ENCODE results near the gene YPEL5.

YPEL5 gene

GRCh38 chr2:30205456-30205855 is 58.6 kb downstream of the YPEL5 start:
- no peak for DNase-seq (ENCODE audit: low read depth)

DNA sequence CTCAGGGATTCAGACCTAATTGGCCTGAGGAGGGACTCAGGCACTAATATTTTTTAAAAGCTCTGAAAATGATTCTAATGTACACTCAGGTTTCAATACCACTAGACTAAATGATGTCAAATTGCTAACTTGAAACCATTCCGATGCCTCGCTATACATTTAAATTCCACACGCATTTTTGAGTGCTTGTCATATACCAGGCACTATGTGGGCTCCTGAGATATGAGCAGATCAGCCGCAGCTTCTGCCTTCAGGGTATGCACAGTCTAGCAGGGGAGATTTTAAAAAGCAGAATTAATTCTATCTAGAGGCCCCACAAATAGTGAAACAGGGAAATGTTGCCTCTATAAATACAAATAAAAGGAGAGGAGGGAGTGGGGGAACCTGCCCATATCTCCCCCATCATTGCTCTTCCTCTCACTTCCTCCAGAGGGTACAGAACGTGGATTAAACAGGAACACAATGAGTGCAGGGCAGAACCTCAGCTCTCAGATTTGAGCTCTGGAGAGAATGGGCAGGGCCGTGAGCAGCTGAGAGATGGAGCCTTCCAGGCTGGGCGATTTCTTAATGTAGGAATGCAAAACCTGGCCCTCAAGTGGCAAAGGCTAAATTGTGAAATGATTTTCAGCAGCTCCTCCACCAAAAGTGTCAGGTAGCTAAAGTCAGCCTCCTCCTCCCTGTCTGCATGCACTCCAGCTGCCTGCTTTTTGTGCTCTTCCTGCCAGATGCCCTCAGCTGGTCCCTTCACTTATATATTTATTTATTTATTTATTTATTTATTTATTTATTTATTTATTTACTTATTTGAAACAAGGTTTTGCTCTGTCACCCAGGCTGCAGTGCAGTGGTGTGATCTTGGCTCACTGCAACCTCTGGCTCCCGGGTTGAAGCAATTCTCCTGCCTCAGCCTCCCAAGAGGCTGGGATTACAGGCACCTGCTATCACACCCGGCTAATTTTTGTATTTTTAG is 59.9 kb downstream of the YPEL5 start:
- no peak for DNase-seq (ENCODE audit: low read depth)

DNA sequence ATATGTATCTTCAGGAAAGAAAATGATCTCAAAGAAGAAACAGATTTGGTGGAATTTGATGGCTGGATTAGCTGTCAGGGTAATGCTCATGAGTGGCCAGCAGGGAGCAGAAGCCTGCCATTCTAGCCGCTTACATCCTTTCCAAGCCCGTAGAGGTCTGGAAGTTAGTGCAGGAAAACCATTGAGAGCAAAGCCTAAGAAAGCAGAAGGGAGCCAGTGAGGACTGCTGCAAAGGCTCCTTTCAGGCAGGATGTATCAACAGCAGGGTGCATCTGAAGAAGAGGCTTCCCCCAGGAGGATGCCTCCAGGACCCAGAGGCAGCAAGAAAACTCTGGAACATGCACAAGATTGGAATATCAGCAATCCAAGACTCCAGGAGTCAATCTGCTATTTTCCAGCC is 61.6 kb downstream of the YPEL5 start:
- peak; percentile 83 for DNase-seq (ENCODE audit: low read depth)

- DNase-seq (ENCODE audit: low read depth), result no peak
These were observed 62.4 kb downstream of the YPEL5 start for GRCh38 chr2:30209227-30209626.
